Activated effector memory CD4-positive, alpha-beta T cell treated with anti-CD3 and anti-CD28 coated beads, Interleukin-2, amount 50 U/mL, for 16 hours (primary cell): ENCODE measurements around the gene ZNF573.
A peak's percentile ranks its signal among the peaks of the same experiment; 100 is the strongest.
"Not testable (repeated sequence)": the region's sequence is repeated elsewhere in the genome, so short reads cannot be mapped to it uniquely, and the experiment has no call there.

Experiments used
- DNase-seq: peaks from one replicate; pipeline ENCODE4 v3.0.0-alpha.2; 2020

ZNF573 gene

GRCh38 chr19:37779127-37780005 lies at the start of gene ZNF573:
TSS of gene ZNF573 (minus strand) at chr19:37779586. CDS start at chr19:37773729, 5,857 bp downstream.
- peak; percentile 92 for DNase-seq

- peak; percentile 75 for DNase-seq
Observed at GRCh38 chr19:37817180-37817981, 38.0 kb upstream of the ZNF573 start.

- not testable (repeated sequence) for DNase-seq
Observed at GRCh38 chr19:37815611-37816010, 36.2 kb upstream of the ZNF573 start.

- DNase-seq: no peak
Observed at GRCh38 chr19:37813340-37813739, 34.0 kb upstream of the ZNF573 start.

GRCh38 chr19:37809366-37809765 lies 30.0 kb upstream of the ZNF573 start:
- DNase-seq: no peak

GRCh38 chr19:37803249-37803840 lies 24.0 kb upstream of the ZNF573 start:
- DNase-seq: no peak

- DNase-seq: no peak
Observed at GRCh38 chr19:37790244-37790925, 11.0 kb upstream of the ZNF573 start.

- no peak for DNase-seq
Observed at GRCh38 chr19:37778613-37779126, 716 bp downstream of the ZNF573 start.

- no peak for DNase-seq
Observed at GRCh38 chr19:37770985-37771384, 8.4 kb downstream of the ZNF573 start.

- DNase-seq: no peak
Observed at GRCh38 chr19:37763488-37763887, 15.9 kb downstream of the ZNF573 start.

- DNase-seq: not testable (repeated sequence)
Observed at GRCh38 chr19:37757683-37758082, 21.7 kb downstream of the ZNF573 start.

- no peak for DNase-seq
Observed at GRCh38 chr19:37738371-37738770, 41.0 kb downstream of the ZNF573 start.

GRCh38 chr19:37725181-37725580 lies 54.2 kb downstream of the ZNF573 start:
- DNase-seq: no peak

- DNase-seq: no peak
Observed at GRCh38 chr19:37719927-37720265, 59.5 kb downstream of the ZNF573 start.

- peak; percentile 93 for DNase-seq
Observed at GRCh38 chr19:37719111-37719926, 60.1 kb downstream of the ZNF573 start, which contains the start of gene ZNF607. TSS of gene ZNF607 (minus strand) at chr19:37719761. CDS start at chr19:37711618, 8,143 bp downstream.

- DNase-seq: no peak
Observed at GRCh38 chr19:37718304-37718703, 61.1 kb downstream of the ZNF573 start.

- DNase-seq: no peak
Observed at GRCh38 chr19:37716140-37716539, 63.2 kb downstream of the ZNF573 start.

- DNase-seq: no peak
Observed at GRCh38 chr19:37706052-37706605, 73.3 kb downstream of the ZNF573 start.

- DNase-seq: no peak
Observed at GRCh38 chr19:37699057-37699456, 80.3 kb downstream of the ZNF573 start.

GRCh38 chr19:37698216-37698615 lies 81.2 kb downstream of the ZNF573 start:
- DNase-seq: no peak
